GM23338 (cell line): ENCODE results near the gene CD6. TPM values are rescaled to one million over a fixed set of nuclear protein-coding genes. Genes with fewer than 3 reads are reported as not detected.

Experiments
- ATAC-seq: fragments of 200-7000 bp; cut with Tn5 transposase; 3 replicates; pipeline ENCODE4 v1.9.1; 2020
- DNase-seq: peaks from one replicate; pipeline ENCODE4 v3.0.0-alpha.2; 2015; ENCODE audit warnings: low spot score
- H2AFZ ChIP-seq: fragments of 200-600 bp; sonication (generic); 2 replicates; pipeline ENCODE4 v1.8.0; 2016; ENCODE audit warnings: antibody characterized with exemption, mild to moderate bottlenecking, moderate library complexity
- H3F3A ChIP-seq: fragments of 200-600 bp; sonication (generic); replicated peaks from 2 replicates; pipeline ENCODE4 v1.8.0; 2017; ENCODE audit warnings: antibody characterized with exemption, mixed run types, low read depth
- H3K27ac ChIP-seq: fragments of 200-600 bp; sonication (generic); 2 replicates; pipeline ENCODE4 v1.6.1; 2016; ENCODE audit warnings: low read depth
- H3K27me3 ChIP-seq: fragments of 200-600 bp; sonication (generic); 2 replicates; pipeline ENCODE4 v1.8.0; 2016; ENCODE audit warnings: mild to moderate bottlenecking, mixed run types, moderate library complexity; ENCODE audit not compliant: insufficient read depth
- H3K36me3 ChIP-seq: fragments of 200-600 bp; sonication (generic); 2 replicates; pipeline ENCODE4 v1.8.0; 2016; ENCODE audit warnings: mild to moderate bottlenecking; ENCODE audit not compliant: insufficient read depth
- H3K4me1 ChIP-seq: fragments of 200-600 bp; sonication (generic); 2 replicates; pipeline ENCODE4 v1.8.0; 2016; ENCODE audit warnings: mild to moderate bottlenecking, moderate library complexity; ENCODE audit not compliant: insufficient read depth
- H3K4me2 ChIP-seq: fragments of 200-600 bp; sonication (generic); 2 replicates; pipeline ENCODE4 v1.7.1; 2017; ENCODE audit warnings: mixed run types
- H3K4me3 ChIP-seq: fragments of 200-600 bp; sonication (generic); 2 replicates; pipeline ENCODE4 v1.6.1; 2016; ENCODE audit warnings: mixed run types
- H3K79me2 ChIP-seq: fragments of 200-600 bp; sonication (generic); replicated peaks from 2 replicates; pipeline ENCODE4 v1.8.0; 2017; ENCODE audit warnings: mild to moderate bottlenecking; ENCODE audit not compliant: insufficient read depth
- H3K9me2 ChIP-seq: fragments of 200-600 bp; sonication (generic); 2 replicates; pipeline ENCODE4 v1.8.0; 2017; ENCODE audit not compliant: insufficient read depth
- H4K20me1 ChIP-seq: fragments of 200-600 bp; sonication (generic); replicated peaks from 2 replicates; pipeline ENCODE4 v1.8.0; 2017; ENCODE audit warnings: mild to moderate bottlenecking; ENCODE audit not compliant: insufficient read depth
- H3K27ac Mint-ChIP-seq: 2 replicates; pipeline ENCODE4 v1.8.0; 2020; ENCODE audit warnings: inconsistent platforms, mild to moderate bottlenecking, moderate library complexity, mixed read lengths
- H3K27me3 Mint-ChIP-seq: 3 replicates; pipeline ENCODE4 v1.8.0; 2022; ENCODE audit warnings: low read depth, mild to moderate bottlenecking, moderate library complexity, mixed read lengths, inconsistent platforms; ENCODE audit not compliant: insufficient read depth, poor library complexity
- H3K36me3 Mint-ChIP-seq: 3 replicates; pipeline ENCODE4 v1.8.0; 2021; ENCODE audit warnings: low read depth, mild to moderate bottlenecking, inconsistent platforms, moderate library complexity, mixed read lengths
- H3K4me1 Mint-ChIP-seq: 3 replicates; pipeline ENCODE4 v1.8.0; 2020; ENCODE audit warnings: mild to moderate bottlenecking, inconsistent platforms, mixed read lengths
- H3K4me3 Mint-ChIP-seq: 3 replicates; pipeline ENCODE4 v1.8.0; 2021; ENCODE audit warnings: moderate library complexity, mild to moderate bottlenecking, inconsistent platforms, mixed read lengths
- H3K9me3 Mint-ChIP-seq: 3 replicates; pipeline ENCODE4 v1.8.0; 2020; ENCODE audit warnings: moderate library complexity, mild to moderate bottlenecking, inconsistent platforms, mixed read lengths
- CREB1 ChIP-seq: fragments of 250-450 bp; sonication (Bioruptor Pico); IDR thresholded peaks from 2 replicates; pipeline ENCODE4 v1.5.0; 2020; ENCODE audit warnings: low read depth, mild to moderate bottlenecking, moderate library complexity
- CTCF ChIP-seq, 2 experiments: fragments of 200-600 bp in 1 of 2; sonication (generic) in 1 of 2; conservative IDR thresholded peaks; 2 replicates each; pipeline versions ENCODE4 v1.5.1 to v1.6.1; 2016 to 2017; ENCODE audit warnings: antibody characterized with exemption in 2 of 2, low read depth in 2 of 2, mild to moderate bottlenecking in 2 of 2, moderate library complexity in 1 of 2
- ETS1 ChIP-seq: IDR thresholded peaks from 2 replicates; pipeline ENCODE4 v1.6.1; 2016; ENCODE audit warnings: antibody characterized with exemption
- EZH2 ChIP-seq: fragments of 200-600 bp; sonication (generic); IDR thresholded peaks from one replicate; pipeline ENCODE4 v1.8.0; 2017; ENCODE audit warnings: antibody characterized with exemption, mild to moderate bottlenecking, low read depth; ENCODE audit not compliant: unreplicated experiment
- EZH2phosphoT487 ChIP-seq: fragments of 200-600 bp; sonication (generic); IDR thresholded peaks from one replicate; pipeline ENCODE4 v1.8.1; 2018; ENCODE audit warnings: antibody characterized with exemption; ENCODE audit not compliant: unreplicated experiment
- JUNB ChIP-seq: IDR thresholded peaks from one replicate; pipeline ENCODE4 v1.6.1; 2016; ENCODE audit warnings: antibody characterized with exemption; ENCODE audit not compliant: unreplicated experiment
- NANOG ChIP-seq: IDR thresholded peaks from 2 replicates; pipeline ENCODE4 v1.6.1; 2016; ENCODE audit warnings: antibody characterized with exemption, borderline replicate concordance
- POLR2AphosphoS5 ChIP-seq: IDR thresholded peaks from 2 replicates; pipeline ENCODE4 v1.6.1; 2016; ENCODE audit warnings: antibody characterized with exemption, low read depth
- REST ChIP-seq: IDR thresholded peaks from one replicate; pipeline ENCODE4 v1.6.1; 2018; ENCODE audit warnings: antibody characterized with exemption; ENCODE audit not compliant: unreplicated experiment
- STAT1 ChIP-seq: IDR thresholded peaks from one replicate; pipeline ENCODE4 v1.6.1; 2016; ENCODE audit warnings: antibody characterized with exemption; ENCODE audit not compliant: unreplicated experiment
- ZNF114 ChIP-seq: fragments of 250-450 bp; sonication (Bioruptor Pico); IDR thresholded peaks from 2 replicates; pipeline ENCODE4 v1.5.0; 2020; ENCODE audit warnings: mild to moderate bottlenecking, moderate library complexity
- ZNF331 ChIP-seq: fragments of 250-450 bp; sonication (Bioruptor Pico); IDR thresholded peaks from 2 replicates; pipeline ENCODE4 v1.5.0; 2020; ENCODE audit warnings: low read depth, mild to moderate bottlenecking, moderate library complexity
- ZNF462 ChIP-seq: fragments of 250-450 bp; sonication (Bioruptor Pico); IDR thresholded peaks from 2 replicates; pipeline ENCODE4 v1.5.0; 2020; ENCODE audit warnings: mild to moderate bottlenecking, moderate library complexity
- polyA plus RNA-seq: library from polyadenylated mRNA; unstranded; fragments of >200 nt; fragmentation: Nextera tagmentation; extraction: Ambion mirVana; gene quantifications from 2 replicates; pipeline ENCODE4 v1.2.1, GENCODE V29; 2016
- total RNA-seq: library from RNA; depleted of rRNA; stranded (reverse); fragments of >200 nt; shearing (Covaris generic); gene quantifications from 2 replicates; pipeline ENCODE4 v1.2.3, GENCODE V29; 2014

The CD6 gene
- total and polyA plus RNA-seq, 2 experiments from 2014 or later = 0.49 TPM; not detected in 1

GRCh38 chr11:61061081-61061826 is 89.8 kb downstream of the CD6 start:
- no peaks in the 10 kb centered on the region for H3K4me1 ChIP-seq
- H3K27ac Mint-ChIP-seq = no peak overlapping the region; the same call in 1 of the 2 replicates
- TF ChIP-seq ETS1 (no peak), CREB1 (CRISPR knock-in tag) (no peak), ZNF331 (no peak), REST (no peak), ZNF462 (no peak), NANOG (no peak), STAT1 (no peak), POLR2AphosphoS5 (no peak), ZNF114 (CRISPR knock-in tag) (no peak), EZH2phosphoT487 (no peak), CTCF (conservative IDR thresholded peaks at IDR 0.05; ENCODE audit: low read depth in 2 of 2) (no peak), JUNB (no peak), EZH2 (no peak)
- peaks cover 6% of the 10 kb centered on the region; the same call in 1 of the 3 replicates for H3K4me1 Mint-ChIP-seq
- H3K27ac ChIP-seq = no peak overlapping the region
- DNase-seq = no peak
- no peaks in the 10 kb centered on the region for H3F3A ChIP-seq
- no peak overlapping the region for H3K4me3 Mint-ChIP-seq
- H3K36me3 Mint-ChIP-seq = no peaks in the 10 kb centered on the region
- H3K27me3 ChIP-seq = no peaks in the 10 kb centered on the region
- H4K20me1 ChIP-seq = no peaks in the 10 kb centered on the region
- H3K4me3 ChIP-seq = no peak overlapping the region
- no peaks in the 10 kb centered on the region for H3K79me2 ChIP-seq
- H2AFZ ChIP-seq = no peak overlapping the region
- H3K4me2 ChIP-seq = no peak overlapping the region
- no peak for ATAC-seq
- peaks cover 5% of the 10 kb centered on the region for H3K27me3 Mint-ChIP-seq
- H3K36me3 ChIP-seq = no peaks in the 10 kb centered on the region
- no peaks in the 10 kb centered on the region for H3K9me2 ChIP-seq
- no peaks in the 10 kb centered on the region for H3K9me3 Mint-ChIP-seq
